ENCODE results near the gene HMCN1.
A peak's percentile ranks its signal among the peaks of the same experiment; 100 is the strongest.

HMCN1 gene

DNA sequence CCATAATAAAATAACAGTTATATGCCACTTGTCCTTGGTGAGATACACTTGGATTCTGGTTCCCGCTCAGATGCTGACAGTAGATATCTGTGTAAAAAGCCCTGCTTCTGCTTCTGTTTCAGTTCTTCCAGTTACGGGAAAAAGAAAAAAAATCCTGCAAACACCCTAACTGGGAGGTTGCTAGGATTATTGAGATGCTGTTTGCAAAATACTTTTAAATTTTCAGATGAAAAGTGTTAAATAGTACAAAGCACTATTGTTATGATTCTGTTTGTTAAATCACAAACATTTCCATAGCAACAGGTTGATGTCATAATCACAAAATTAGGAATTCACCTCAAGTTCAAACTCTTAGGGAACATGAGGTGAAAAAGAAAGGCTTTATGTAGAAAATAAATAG lies 232.3 kb downstream of the HMCN1 start:
- no peak for DNase-seq (ENCODE audit: low read depth)

DNA sequence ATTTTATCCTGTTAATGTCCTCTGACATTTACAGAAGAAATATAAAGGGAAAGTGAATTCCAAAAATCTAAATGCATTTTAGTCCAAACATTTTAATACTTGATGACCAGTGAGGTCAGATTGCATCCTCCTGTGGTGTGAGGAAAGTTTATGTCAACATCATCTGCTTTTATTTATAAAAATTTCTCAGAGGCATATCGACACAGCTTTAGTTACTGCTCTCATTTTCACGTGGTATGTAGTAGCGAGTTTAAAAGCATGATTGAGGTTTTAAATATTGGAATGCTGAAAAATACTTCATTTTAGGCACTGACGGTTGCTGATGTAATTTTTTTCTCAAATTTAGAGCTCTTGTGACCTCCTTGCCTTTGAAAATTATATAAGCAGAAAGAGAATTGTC lies 234.8 kb downstream of the HMCN1 start:
- no peak for DNase-seq (ENCODE audit: low read depth)

DNA sequence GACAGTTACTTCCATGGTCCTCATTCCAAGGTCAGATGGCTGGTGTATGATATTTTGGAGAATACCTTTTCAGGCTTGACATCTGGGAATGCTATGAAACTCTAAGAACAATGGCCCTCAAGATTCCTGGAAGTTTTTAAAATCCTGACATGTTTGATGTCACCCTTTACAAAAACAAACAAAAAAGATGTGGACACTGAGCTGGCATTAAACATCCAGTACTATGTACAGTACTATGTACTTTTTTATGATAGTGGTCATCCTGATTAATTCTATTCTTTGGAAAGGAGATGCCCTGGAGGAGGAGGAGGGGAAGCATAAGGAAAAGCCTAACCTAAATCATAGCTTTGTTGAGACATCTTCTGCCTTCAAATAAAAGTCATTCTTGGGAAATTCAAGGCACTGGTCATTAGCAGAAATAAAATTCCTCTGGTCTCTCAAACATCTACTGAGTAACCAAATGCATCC lies 235.4 kb downstream of the HMCN1 start:
- no peak for DNase-seq (ENCODE audit: low read depth)

DNA sequence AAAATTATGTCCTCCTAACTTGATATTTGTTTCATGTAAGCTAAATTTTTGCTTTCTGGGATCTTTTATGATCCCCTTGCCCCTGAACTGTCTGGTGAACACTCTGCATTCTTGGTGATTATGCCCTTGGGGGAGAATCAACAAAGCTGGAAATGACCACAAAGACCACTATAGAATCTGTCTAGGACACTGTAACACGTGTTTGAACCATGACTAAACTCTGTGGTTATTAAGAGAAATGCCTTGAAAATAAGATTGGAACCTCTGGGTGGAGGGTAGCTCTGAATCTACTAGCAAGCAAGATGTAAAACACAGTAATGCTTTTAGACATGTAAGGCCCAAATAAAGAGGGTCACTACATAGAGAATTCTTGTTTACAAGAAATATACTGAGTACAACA lies 237.5 kb downstream of the HMCN1 start:
- DNase-seq (ENCODE audit: low read depth), result no peak

DNA sequence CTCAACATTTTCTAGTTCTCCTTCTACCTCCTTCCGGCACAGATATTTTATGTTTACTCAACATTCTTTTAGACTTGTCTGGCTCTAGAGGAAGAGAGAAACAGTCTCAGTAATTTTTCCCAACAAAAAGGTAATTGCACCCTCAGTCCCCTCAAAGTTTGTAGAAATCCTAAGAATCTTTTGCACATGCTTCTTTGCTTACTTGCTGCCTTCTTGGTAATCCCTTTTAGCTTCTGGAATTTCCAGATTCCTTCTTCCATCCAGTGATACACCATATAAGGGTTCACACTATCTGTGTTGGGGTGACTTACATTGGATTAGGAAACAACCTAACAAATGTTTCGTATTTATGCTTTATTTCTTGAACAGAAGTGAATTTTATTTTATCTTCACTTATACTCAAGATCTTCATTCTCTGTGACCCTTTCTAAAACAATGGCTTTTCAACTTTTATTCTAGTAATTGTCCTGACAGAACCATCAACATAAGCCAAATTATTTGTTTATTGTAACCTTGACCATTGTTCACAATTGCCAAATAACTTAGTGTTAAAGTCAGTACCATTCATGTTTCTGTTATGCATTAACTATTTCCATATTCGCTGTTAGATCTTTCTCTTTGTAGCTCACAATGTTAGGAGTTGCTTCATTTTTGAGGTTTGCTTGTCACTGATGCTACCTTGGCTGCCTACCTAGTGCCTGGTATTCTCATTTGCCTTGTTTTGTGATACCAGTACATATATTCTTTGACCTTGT lies 238.1 kb downstream of the HMCN1 start:
- no peak for DNase-seq (ENCODE audit: low read depth)

DNA sequence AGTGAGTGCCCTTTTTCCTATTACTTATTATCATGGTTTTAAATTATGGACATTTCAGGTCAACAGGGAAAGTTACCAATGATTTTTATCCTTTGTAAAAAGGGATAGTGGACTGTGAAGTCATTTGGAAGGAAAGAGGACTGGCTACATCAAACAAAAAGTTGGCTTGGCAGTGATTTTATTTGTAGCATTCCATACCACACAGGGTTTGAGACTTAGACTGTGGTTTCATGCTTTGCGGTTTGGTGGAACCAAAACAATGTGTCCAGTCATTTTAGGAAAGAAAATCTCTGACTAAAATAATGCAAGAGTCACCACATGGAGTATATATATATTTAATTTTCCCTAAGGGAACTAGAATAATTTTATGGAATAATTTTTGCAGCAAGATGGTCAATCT lies 239.5 kb downstream of the HMCN1 start:
- peak; percentile 61 for DNase-seq (ENCODE audit: low read depth)

DNA sequence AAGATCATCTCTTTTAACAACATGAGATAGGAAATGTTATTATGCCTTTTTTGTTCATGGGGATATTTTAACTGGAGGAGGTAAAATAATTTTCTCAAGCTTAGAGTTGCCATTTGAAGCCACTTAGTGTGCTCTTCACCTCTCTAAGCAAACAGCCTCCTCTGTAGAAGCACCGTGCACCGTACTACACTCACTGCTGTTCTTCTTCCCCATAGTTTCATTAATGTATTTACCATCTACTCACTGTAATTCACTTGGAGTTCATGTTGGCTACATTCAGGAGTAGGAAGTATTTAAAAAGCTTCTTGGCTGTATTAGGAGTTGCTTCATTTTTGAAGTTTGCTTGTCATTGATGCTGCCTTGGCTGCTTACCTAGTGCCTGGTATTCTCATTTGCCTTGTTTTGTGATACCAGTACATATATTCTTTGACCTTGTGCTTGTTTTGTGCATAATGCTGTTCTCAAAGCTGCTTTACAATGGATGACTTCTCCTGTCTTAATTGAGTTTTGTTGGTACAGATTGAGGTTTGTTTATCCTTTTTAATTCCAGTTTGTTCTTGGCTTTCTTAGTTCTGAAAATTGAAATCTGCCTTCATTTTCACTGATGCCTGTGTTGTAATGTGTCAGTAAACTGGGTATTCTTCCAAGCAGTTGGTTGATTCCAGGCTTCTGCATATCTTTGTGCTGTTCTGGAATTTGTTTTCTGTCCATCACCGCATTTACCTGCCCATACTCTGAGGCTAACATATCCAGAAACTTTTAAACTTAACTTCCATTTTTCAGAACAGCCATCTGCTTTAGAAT lies 240.4 kb downstream of the HMCN1 start:
- DNase-seq (ENCODE audit: low read depth), result no peak

DNA sequence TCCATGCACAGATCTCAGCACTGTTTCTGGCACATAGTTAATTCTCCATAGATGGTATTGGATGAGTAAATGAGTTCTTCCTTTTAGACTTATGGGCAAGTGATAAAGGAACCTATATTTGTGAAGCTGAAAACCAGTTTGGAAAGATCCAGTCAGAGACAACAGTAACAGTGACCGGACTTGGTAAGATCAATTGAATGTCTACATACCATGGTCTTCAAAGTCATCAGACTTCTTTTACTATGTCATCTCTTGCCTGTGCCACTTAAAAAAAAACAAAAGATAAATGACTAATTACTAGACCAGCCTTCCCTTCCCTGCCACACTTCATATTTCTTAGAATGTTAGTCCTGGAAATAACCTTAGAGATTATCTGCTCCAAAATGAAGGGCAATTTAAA lies 246.7 kb downstream of the HMCN1 start:
- no peak for DNase-seq (ENCODE audit: low read depth)

DNA sequence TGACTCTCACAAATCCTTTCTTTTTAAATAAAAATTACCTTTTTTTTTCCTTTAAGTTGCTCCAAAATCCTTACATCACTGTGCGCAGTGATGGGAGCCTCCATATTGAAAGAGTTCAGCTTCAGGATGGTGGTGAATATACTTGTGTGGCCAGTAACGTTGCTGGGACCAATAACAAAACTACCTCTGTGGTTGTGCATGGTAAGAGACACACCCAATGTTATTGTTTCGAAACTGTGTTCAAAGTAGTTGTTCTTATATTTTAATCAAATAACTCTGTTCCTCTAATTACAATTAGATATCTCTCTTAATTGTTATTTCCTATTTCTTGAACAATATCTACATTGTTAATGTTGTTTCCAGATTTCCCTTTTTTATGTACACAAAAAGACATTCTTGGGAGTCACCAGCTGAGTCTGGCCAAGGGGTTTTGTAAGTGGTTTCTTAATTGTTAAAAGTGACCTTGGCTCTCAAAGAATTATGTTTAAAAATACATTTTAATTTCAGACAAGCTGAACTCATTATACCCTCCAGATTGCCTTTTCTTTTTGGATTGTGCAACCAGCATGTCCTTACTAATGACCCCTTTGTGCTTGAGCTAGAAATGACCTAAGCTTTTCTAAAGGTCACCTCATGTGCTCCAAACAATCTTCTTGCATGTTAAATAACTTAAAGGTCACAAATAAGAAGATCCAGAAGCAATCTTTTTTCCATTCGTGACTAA lies 250.1 kb downstream of the HMCN1 start:
- DNase-seq (ENCODE audit: low read depth), result no peak

DNA sequence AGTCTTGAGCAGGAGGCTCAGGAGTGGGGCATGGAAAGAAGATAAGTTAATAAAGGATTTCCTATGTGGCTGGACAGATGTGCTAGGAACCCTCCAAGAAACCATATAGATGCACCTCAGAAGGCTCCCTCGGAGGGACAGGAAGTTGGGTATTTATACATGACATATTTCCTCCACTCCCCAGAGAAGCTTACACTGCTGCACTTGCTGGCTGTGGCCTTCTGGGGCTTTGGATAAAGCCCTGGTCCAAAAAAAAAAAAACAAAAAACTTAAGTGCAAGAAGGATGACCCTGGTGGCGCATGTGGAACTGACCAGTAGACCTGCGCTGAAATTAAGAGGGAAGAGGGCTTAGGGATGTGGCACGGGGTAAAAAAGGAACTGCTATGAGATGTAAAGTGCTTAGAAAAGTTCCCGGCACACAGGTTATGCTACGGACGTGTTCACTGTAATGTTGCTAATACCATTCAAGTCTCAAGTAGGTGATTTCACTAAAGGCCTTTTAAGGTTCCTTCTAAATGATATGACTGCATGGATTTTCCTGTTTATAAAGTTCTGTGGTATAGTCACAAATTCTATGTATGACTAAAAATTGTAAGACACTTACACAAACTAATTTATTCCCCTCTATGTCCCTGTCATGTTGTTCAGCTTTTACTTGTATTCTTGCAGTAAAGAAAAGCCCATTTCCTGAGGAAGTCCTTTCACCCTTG lies 253.6 kb downstream of the HMCN1 start:
- DNase-seq (ENCODE audit: low read depth), result no peak

DNA sequence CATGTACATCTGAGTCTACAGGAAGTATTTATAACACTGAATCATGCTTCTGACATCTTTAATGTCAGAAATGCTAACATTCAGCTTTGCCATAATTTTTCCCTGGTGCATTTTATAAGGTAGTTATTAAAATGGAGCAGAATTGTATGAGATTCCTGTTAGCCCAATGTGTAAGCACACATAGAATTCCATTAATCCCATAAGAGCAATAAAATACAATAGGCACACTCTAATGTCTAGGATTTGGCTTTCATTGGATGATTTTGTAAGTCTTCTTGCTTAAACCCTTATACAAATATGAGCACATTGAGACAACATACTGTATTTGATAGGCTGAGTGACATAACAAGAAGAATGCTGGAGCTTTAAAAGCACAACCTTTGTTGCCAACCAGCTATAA lies 256.4 kb downstream of the HMCN1 start:
- DNase-seq (ENCODE audit: low read depth), result no peak

DNA sequence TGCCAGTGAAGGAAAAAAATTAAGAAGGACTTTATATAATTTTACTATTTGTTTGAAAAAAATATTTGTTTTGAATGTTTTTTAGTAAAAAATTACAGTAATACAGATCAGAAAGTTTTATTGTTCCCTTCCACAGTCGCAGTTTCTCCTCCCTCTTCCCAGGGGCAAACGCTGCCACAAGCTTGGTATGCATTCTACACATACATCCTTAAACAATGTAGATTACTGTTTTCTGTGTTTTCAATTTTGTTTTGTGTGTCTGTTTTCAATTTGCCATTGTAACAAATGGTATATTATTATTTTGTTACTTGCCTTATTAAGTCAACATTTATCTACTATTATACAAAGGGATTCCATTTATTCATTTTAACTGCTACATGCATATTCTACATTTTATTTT lies 257.1 kb downstream of the HMCN1 start:
- no peak for DNase-seq (ENCODE audit: low read depth)

DNA sequence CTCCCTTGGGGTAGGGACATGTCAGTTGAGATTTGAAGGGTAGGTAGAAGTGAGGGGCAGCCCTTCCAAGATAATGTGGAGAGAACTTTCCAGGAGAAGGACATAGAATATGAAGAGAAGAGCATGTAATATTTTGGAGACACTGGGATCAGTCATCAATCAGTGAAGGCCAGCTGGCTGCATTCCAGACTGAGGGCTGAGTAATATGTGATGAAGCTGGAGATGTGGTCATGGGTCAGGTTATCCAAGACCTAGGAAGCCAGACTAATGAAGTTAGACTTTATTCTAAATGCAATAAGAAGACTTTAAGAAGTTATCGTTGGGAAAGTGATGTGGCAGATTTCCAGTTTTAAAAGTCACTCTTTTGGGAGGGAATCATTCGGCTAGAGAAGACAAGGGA lies 262.0 kb downstream of the HMCN1 start:
- peak; percentile 48 for DNase-seq (ENCODE audit: low read depth)

DNA sequence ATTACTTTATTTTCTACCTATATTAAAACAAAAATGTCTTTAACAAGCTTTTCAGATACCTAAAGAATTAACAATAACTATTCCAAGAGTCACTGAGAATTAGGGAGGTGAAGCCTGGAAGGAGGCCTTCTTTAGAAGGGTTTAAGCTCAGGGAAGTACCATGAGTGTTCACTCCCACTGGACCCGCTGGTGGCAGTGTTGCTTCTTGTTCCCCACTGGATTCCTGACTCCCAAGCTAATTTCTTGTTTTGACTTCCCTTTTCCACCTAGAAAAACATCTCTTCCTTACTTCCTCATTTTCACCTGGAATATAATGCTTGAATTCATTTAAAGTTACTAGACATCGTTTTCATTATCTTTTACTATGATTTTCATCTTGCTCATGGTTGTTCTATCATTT lies 264.2 kb downstream of the HMCN1 start:
- no peak for DNase-seq (ENCODE audit: low read depth)

DNA sequence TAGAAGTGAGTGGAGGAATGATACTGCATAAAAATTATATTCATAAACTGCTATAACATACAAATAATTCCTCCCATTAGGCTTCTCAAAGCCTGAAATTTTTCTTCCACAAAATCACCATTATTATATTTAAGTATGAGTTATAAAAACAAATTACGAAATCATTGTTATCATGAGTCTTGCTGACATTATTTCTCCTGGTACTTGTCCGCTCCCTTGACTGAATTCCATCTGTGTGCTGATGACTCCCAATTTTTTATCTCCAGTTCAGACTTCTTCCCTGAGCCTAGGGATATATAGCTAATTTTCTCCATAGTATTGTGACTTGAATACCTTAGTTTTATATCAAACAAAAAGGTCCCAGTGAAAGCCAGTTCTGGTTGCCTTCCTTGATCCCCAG lies 268.2 kb downstream of the HMCN1 start:
- no peak for DNase-seq (ENCODE audit: low read depth)

DNA sequence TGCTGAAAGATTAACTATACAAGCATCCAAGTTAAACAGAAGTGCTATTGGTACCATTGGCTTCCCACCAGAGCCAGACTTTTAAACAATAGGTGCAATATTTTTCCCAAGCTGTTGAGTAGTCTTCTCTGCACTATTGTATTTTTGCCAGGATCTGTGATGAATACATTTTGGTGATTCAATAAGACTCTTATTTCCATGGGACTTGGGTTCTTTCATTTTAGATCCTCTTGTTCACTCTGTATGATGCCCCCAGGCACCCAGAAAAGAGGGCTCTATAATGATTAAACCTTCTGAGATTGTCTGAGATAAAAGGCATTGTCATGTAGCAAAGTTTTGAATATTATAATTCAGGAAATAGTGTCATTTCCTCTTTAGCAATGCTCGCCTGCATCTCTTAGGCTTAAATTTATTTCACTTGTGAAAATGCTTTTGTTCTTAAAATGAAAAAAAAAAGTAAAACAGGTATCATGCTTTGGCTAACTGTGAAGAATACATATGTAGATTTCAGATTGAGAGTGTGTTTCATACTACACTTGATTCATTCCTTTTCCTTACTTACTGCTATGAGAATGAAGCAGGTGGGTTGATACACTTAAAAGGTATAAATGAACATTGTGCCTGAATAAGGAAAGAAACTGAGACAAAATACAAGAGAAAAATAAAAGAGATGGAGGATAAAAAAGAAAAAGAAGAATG lies 275.0 kb downstream of the HMCN1 start:
- peak; percentile 24 for DNase-seq (ENCODE audit: low read depth)

DNA sequence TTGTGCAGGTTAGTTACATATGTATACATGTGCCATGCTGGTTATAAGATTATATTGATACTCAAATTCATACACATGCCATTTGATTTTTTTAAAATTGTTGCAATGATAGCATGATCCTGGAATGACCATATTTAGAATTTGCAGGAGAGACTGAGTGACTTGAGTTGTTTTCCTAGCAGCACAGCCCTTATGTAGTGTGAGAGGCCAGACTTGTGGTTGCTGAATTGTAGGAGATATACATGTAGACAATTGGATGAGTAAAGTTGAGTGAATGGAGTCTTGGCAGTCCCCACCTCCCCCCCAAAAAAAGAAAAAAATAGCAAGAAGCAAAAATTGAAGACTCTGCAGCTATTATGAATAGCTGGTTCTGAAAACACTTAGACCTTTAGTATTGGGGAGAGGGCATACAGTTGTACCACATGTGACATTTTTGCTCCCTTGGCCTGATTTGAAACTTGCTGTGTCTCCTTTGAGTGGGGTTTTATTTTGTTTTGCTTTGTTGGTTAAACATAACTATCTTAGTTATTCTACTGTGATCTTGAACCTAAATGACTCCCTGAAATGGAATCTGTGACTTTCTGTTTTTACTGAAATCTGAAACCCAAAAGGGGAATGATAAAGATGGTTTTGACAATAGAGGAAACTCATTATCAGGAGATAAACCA lies 280.3 kb downstream of the HMCN1 start:
- no peak for DNase-seq (ENCODE audit: low read depth)

DNA sequence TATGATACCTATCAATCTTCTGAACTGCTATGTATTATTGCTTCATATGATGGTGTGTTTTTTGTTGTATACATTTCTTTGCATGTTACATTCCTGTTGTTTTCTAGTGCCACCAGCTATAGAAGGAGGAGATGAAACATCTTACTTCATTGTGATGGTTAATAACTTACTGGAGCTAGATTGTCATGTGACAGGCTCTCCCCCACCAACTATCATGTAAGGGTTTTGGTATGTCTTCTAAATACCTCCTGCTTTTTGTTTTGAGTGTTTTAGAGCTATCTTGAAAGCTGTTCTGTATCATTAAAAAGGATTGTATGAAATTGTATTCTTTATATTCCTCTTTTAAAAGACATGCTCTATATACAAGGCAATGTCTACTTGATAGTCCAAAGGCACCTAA lies 282.7 kb downstream of the HMCN1 start:
- no peak for DNase-seq (ENCODE audit: low read depth)

DNA sequence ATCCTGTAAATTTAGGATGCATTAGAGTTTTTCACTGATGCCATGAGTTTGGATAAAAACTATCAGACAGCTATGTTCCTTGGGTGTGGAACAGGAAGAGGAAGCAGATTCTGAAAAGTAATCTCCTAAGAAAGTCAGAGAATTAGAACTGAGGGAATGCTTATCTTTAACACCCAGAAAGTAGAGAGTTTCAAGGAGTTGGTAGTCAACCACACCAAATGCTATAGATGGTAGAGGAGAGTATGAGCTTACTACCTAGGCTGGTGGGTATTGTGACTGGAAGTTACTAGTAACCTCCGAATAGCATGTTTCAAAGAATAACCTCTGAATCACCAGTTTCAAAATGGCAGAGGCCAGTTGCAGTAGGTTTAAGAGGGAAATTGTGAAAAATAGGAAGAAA lies 288.0 kb downstream of the HMCN1 start:
- DNase-seq (ENCODE audit: low read depth), result no peak

DNA sequence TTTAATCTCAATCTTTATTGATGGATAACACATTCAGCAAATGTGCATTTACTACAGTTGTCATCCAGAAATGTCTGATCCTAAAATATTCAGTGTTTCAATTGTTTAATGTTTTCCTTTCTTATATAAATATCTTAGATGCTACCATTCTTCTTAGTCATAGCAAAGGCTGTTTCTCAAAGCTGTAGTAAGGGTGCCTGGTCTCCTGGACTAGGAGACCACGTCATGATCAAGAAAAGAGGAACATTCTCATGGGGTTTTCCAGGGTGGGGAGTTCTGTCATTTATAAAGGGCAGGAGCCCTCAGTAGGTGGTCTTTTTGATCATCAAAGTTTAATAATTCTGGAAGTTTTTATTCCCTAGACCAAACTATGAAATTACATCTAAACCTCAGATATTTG lies 292.8 kb downstream of the HMCN1 start:
- DNase-seq (ENCODE audit: low read depth), result no peak

DNA sequence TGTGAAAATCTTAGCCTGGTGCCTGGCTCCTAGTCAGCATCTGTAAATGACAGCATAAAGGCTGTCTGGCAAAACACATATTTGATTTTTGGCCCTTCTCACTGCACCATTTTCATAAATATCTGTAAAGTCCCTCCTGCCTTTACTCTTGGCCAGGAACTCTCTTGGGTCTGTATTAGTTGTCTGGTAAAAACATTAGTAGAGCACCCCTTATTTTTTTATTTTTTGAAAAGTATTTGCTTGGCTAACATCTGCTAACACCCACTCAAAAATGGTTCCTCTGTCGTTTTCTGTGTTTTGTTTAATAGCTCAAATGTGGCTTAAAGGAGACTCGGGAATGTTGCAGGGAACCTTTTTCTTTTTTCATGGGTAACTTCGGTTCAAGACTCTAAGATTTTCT lies 293.4 kb downstream of the HMCN1 start:
- no peak for DNase-seq (ENCODE audit: low read depth)

Data from fibroblast of the conjunctiva (primary cell).